Measurements from ENCODE around the gene CD79A. TPM values are rescaled to one million over a fixed set of nuclear protein-coding genes. Genes with fewer than 3 reads are reported as not detected.

CD79A gene
- total RNA-seq, 3 donors from 2014 or later = 2.7 to 7.3 (median 3.9) TPM

- DNase-seq = no peak
- ATAC-seq = no peak
- TF ChIP-seq CTCF (IDR thresholded peaks at IDR 0.05) = no peak
- intact Hi-C loops (cut with DNase I, micrococcal nuclease) = no loop called here
- H3K4me1 ChIP-seq (ENCODE audit: low read depth) = peaks cover 17% of the 10 kb centered on the region
- H3K4me3 ChIP-seq = no peak overlapping the region
- no peaks in the 10 kb centered on the region for H3K9me3 ChIP-seq
- H3K36me3 ChIP-seq (ENCODE audit: low read depth) = no peaks in the 10 kb centered on the region
Observed at GRCh38 chr19:41930322-41930722, 53.2 kb downstream of the CD79A start.

Small RNA genes within 50 kb of the gene (microRNA-seq; reads per million reads assigned to microRNA genes)
- not detected for gene MIR6797

Other genes with a start within 250 kb of the CD79A start
- 1,000 to 10,000 TPM in 2 of 3 donors, 100 to 1,000 TPM in 1; 753 to 3,639 (median 2,117) TPM for gene CEACAM7, start 189.0 kb upstream of the CD79A start, total RNA-seq
- gene CEACAM5, start 168.7 kb upstream of the CD79A start, total RNA-seq = 1,000 to 10,000 TPM; 2,069 to 7,240 (median 3,325) TPM
- 1,000 to 10,000 TPM in 1 of 3 donors, 100 to 1,000 TPM in 2; 249 to 1,767 (median 431) TPM for gene CEACAM6, start 121.7 kb upstream of the CD79A start, total RNA-seq
- 1 to 10 TPM; 2.5 to 4.5 (median 3.9) TPM for gene CEACAM3, start 80.7 kb upstream of the CD79A start, total RNA-seq
- gene LYPD4, start 32.6 kb upstream of the CD79A start, total RNA-seq = not detected
- gene DMRTC2, start 32.2 kb upstream of the CD79A start, total RNA-seq = not detected
- gene RPS19, start 17.0 kb upstream of the CD79A start, total RNA-seq = 1,000 to 10,000 TPM; 1,251 to 1,696 (median 1,572) TPM
- gene ARHGEF1, start 5.9 kb downstream of the CD79A start, total RNA-seq = 100 to 1,000 TPM in 1 of 3 donors, 10 to 100 TPM in 2; 84.9 to 125 (median 92.3) TPM
- gene ERFL, start 51.2 kb downstream of the CD79A start, total RNA-seq = 1 to 10 TPM in 1 of 3 donors, under 1 TPM in 2; 0.70 to 1.1 (median 0.98) TPM
- gene RABAC1, start 82.0 kb downstream of the CD79A start, total RNA-seq = 100 to 1,000 TPM; 150 to 160 (median 152) TPM
- 1 to 10 TPM in 1 of 3 donors, not detected in 2; 8.3 TPM for gene ATP1A3, start 117.0 kb downstream of the CD79A start, total RNA-seq
- gene GRIK5, start 192.9 kb downstream of the CD79A start, total RNA-seq = 10 to 100 TPM in 1 of 3 donors, 1 to 10 TPM in 1, under 1 TPM in 1; 0.67 to 25.8 (median 2.0) TPM
- 10 to 100 TPM; 11.2 to 17.5 (median 17.0) TPM for gene ZNF574, start 198.9 kb downstream of the CD79A start, total RNA-seq

All from mucosa of descending colon (tissue), 3 donors.